ENCODE results near the gene TNS1. TPM values are rescaled to one million over a fixed set of nuclear protein-coding genes. Genes with fewer than 3 reads are reported as not detected.
A peak's percentile ranks its signal among the peaks of the same experiment; 100 is the strongest.

The TNS1 gene
- polyA plus RNA-seq, 1 donor, result 111 TPM

DNA sequence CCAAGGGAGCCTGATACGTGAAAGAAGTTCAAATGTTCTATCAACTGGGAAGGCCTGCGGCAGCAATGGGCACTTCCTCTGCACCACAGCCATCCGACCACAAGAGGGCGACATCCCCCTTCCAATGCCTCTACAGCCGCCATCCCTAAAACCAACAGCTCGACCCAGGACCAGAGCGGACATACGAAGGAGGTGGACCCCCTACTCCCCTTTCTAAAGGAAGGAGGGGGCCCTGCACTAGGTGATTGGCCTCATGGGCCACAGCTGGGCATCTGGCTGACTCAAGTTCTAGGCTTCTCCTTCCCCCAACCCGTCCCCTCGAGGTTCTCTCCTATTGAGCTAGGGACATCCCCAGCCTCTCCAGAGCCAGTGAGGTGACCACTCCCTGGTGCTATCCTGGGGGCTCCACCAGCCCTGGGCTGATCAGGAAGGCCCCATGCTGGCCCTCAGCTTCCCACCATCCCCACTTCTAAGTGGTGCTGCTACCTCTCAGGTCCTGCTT is 217.2 kb downstream of the TNS1 start:
- peak; percentile 44 for DNase-seq (ENCODE audit: low read depth)

DNA sequence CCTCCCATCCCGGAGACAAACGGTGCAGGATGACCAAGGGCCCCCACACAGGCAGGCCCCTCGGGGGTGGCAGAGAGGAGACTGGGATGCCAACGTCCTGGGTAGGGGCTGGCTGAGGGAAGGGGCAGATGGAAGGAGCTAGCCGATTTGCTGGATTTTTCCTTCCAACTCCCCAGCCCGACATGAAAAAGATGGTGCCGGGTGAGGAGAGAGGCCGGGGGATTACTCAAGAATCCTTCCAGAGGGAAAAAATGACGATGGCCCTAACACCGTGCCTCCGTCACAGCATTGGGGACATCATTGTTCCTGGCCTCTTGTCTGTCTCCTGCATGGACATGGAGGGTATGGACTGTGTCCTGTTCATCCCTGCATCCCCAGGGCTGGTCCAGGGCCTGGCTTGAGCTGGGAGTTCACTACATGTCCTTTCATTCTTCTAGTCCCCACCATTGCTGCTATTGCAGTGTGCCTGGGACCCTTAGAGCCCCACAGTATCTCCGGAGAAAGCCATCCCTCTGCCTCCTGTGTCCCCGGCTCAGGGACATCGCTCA is 217.7 kb downstream of the TNS1 start:
- DNase-seq (ENCODE audit: low read depth), result no peak

DNA sequence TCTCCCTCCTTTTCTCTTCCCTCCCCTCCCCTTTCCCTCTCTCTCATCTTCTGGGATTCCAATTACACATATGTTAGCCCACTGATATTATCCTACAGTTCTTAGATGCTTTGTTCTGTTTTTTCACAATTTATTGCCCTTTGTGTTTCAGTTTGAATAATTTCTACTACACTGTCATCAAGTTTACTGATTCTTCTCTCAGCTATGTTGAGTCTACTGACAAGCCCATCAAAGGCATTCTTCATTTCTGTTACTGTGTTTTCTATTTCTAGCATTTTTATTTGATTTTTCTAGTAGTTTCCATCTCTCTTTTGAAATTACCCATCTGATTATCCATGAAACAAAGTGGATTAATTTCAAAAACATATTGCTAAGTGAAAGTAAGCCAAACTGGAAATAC is 219.6 kb downstream of the TNS1 start:
- DNase-seq (ENCODE audit: low read depth), result no peak

DNA sequence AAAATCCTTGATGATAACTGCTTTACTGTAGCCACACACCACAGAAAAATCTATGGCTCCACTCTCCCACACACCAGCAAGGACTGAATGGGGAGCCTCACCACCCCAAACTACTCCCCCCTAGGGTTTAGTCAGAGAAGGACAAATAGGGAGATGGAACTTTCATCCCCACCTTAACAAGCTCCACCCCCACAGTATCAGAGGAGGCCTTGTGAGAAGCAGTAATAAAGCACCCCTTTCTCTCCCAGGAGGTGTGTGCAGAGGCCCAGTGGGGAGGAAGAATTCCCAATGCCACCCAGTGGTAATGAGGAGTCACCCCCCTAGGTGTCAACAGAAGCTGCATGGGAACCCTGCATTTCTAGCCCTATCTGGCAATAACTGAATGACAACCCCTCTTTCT is 224.9 kb downstream of the TNS1 start:
- DNase-seq (ENCODE audit: low read depth), result no peak

DNA sequence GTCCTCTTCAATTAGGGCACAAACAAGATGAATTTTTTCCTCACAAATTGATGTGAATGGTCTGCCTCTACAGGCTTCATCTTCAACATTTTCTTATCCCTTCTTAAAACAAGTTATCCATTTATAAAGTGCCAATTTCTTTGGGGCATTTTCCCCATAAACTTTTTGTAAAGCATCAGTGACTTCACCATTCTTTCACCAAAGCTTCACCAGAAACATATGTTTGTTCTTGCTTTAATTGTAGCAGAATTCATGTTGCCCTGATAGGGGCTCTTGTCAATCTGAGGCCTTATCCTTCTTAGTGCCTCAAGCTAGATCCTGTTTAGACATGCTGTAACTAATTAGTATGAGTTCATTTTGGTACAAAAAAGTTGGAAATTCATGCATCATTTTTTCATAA is 226.2 kb downstream of the TNS1 start:
- no peak for DNase-seq (ENCODE audit: low read depth)

- no peak for DNase-seq (ENCODE audit: low read depth)
Measured at GRCh38 chr2:217775920-217776503, 226.8 kb downstream of the TNS1 start.

DNA sequence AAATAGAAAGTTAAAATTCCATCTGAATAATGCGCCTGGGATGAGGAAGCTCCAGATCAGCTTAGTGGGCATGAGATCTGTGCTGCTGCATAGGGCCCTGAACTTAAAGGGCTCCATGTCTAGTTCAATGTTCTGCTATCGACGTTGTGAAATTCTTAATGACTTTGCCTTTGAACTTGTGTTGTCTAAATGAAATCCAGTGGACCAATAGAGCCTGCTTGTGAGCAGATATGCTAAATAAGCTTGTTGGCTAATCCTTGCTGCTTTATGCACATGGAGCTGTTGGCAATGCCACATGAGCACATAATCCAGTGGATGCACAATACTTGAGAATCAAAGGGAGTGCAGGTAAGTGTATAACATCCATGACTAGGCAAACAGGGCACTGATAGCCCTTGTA is 228.6 kb downstream of the TNS1 start:
- no peak for DNase-seq (ENCODE audit: low read depth)

- DNase-seq (ENCODE audit: low read depth), result no peak
Measured at GRCh38 chr2:217773539-217773938, 229.3 kb downstream of the TNS1 start.

GRCh38 chr2:217766356-217766755 is 236.4 kb downstream of the TNS1 start:
- no peak for DNase-seq (ENCODE audit: low read depth)

DNA sequence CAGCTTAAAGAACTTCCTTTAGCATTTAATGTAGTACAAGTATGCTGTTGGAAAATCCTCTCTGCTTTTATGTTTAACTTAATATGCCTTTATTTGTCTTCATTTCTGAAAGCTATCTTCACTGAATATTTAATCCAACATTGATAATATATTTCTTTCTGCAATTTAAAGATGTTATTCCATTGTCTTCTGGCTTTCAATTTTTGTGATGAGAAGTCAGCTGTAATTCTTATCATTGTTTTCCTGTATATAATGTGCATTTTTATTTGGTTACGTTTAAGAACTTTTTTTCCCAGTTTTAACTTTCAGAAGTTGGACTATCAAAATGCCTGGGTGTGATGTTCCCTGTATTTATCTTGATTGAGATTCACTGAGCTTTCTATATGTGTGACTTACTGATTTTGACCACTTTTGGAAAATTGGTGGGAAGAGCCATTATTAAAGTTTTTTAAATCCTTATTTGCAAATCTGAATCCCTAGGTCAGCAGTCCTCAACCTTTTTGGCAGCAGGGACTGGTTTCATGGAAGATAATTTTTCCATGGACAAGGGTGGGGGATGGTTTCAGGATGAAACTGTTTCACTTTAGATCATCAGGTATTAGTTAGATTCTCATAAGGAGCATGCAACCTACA is 241.0 kb downstream of the TNS1 start:
- DNase-seq (ENCODE audit: low read depth), result no peak

DNA sequence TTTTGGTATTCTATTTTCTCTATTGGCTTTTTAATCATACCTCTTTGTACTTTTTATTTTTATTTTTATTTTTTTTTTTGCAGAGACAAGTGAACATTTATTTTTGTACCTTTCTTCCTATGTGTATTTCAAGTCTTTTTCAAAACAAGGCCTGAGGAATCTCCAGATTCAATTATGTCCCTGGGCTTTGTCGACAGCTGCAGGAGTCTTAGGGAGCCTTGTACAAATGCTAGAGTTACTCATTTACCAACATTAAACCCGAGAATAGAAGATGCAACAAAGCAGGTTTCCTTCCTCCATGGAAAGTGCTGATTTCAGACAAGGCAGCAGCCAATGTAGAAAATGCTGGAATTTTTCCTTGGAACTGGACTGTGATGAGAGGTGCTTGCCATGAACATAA is 242.8 kb downstream of the TNS1 start:
- DNase-seq (ENCODE audit: low read depth), result no peak

- DNase-seq (ENCODE audit: low read depth), result no peak
Measured at GRCh38 chr2:217757108-217757463, 245.7 kb downstream of the TNS1 start.

DNA sequence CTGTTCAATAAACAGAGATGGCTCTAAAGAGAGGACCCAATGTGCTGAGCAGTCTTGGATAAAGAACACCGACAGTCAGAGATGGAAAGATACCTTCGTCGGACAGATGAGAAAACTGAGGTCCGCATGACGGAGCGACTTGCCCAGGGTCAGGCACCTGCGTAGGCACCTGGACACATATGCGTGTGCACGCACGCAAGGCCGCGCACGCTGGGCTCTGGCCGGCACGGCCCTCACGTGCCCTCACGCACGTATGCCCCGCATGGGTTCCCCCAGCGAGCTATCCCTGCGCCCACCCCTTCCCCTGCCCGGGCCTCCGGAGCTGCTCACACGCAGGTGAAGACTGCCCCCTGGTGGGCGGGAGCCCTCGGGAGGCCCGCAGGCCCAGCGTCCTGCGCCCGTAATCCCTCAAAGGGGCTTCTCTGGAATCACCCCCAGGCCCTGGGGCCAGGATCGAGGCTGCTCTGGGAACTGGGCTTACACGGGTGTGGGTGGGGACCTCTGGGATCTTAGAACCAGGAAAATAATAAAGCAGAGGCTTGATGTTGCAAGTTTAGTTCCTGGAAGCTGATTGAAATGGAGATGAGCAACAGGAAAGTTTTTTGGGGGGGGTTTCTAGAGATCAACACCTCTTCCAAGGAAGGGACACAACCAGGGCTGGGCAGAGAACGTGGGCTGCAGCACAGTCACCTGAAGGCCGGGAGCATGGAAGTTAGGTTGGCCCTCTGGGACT is 246.3 kb downstream of the TNS1 start:
- no peak for DNase-seq (ENCODE audit: low read depth)

GRCh38 chr2:217755027-217755745 is 247.6 kb downstream of the TNS1 start:
- DNase-seq (ENCODE audit: low read depth), result no peak

DNA sequence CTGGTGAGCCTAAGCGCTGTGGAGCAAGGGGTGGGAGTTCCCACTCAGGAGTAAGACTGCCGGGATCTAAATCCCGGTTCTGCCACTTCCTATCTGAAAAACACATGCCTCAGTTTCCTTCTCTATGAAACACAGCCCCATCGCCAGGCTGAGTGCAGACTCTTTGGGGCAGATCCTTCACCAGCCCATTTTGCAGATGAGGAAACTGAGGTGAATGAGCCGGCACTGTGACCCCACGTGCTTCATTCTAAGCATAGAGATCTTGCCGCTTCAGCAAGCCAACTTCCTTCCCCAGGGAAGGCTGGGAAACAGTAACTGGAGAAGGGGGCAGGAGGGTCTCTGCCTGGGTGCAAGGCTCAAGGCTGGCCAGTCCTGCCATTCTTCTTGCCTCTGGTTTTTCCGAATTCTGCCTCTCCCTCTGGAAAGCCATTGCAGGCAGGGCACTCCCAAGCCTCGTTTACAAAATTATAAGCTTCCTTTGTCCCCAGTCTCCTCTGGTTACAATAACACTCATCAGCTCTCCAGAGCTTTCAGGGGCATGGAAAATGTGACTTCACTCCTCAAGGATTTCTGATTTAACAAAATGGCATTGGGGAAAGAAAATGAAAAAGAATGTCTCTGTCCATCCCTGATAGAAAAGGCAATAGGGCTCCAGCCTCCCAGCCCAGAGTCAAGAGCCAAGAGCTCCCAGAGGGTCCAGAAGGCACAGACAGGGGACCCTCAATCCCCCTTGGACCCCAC is 249.2 kb downstream of the TNS1 start:
- DNase-seq (ENCODE audit: low read depth), result no peak

GRCh38 chr2:217752714-217753459 is 249.9 kb downstream of the TNS1 start:
- DNase-seq (ENCODE audit: low read depth), result no peak

DNA sequence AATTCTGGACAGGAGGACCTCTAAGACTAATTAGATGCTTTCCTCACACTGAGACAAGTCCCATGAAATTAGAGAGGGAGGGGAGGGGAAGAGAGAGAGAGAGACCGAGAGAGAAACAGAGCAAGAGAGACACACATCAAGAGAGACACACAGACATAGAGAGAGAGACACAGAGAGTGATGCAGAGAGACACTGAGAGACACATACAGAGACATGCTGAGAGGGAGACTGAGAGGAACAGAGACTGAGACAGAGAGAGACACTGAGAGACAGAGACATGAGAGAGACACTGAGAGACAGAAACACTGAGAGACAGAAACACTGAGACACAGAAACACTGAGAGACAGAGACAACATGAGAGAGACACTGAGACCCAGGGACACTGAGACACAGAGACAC is 250.8 kb downstream of the TNS1 start:
- no peak for DNase-seq (ENCODE audit: low read depth)

GRCh38 chr2:217751192-217751591 is 251.6 kb downstream of the TNS1 start:
- DNase-seq (ENCODE audit: low read depth), result no peak

All from forelimb muscle (tissue), 1 donor.